GM21360 (cell line): ENCODE data around the gene THBS1.

ENCODE experiments used
- ATAC-seq: cut with Tn5 transposase; IDR thresholded peaks from one replicate; pipeline ENCODE4 v1.9.1; 2021; ENCODE audit warnings: mild to moderate bottlenecking, moderate library complexity; ENCODE audit not compliant: unreplicated experiment

Gene THBS1

GRCh38 chr15:39598958-39599845, 18.3 kb downstream of the THBS1 start:
- ATAC-seq = no peak

GRCh38 chr15:39599871-39600270, 19.0 kb downstream of the THBS1 start:
- ATAC-seq = no peak

DNA sequence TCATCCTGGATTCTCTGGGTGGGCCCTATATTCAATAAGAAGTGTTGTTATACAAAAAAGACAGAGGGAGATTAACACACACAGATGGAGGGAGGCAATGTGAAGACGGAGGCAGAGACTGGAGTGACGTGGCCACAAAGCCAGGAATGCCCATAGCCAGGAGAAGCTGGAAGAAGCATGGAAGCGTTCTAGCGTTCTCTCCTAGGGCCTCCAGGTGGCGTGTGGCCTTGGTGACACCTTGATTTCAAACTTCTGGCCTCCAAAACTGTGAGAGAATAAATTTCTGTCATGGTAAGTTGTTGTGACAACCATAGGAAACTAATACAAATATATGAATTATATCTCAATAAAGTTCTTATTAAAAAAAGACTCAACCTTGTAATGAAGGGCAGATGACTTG, 21.3 kb downstream of the THBS1 start:
- no peak for ATAC-seq

DNA sequence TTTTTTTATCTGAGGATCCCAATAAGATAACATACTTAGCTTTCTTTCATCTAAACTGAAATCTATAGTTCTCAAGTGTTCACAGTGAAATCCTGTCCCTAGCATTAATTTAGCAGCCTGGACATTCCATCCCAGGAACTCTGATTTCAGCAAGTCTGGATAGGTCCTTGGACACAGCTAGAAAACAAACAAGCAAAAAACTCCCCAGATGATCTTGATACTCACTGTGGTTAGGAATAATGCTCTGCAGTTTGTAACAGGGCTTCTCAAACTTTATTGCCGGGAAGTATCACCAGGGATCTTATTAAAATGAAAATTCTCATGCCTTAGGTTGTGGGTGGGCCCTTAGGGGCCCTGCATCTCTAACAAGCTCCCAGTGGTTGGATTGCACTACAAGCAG, 24.3 kb downstream of the THBS1 start:
- ATAC-seq = no peak

GRCh38 chr15:39608185-39609139, 27.6 kb downstream of the THBS1 start:
- ATAC-seq = no peak

GRCh38 chr15:39609166-39609916, 28.5 kb downstream of the THBS1 start:
- ATAC-seq = no peak

DNA sequence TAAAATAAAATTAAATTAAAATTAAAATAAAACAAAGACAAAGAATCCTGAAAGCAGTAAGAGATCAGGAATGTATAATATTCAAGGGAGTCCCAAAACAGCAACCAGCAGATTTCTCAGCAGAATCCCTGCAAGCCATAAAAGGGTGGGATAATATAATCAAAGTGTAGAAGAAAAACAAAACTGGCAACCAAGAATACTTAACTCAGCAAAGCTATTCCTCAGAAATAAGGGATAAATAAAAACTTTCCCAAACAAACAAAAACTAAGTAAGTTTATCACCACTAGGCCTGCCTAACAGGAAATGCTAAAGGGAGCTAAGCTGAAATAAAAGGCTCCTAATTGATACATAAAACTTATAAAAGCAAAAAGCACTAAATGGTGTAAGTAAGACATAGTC, 29.8 kb downstream of the THBS1 start:
- ATAC-seq = no peak

DNA sequence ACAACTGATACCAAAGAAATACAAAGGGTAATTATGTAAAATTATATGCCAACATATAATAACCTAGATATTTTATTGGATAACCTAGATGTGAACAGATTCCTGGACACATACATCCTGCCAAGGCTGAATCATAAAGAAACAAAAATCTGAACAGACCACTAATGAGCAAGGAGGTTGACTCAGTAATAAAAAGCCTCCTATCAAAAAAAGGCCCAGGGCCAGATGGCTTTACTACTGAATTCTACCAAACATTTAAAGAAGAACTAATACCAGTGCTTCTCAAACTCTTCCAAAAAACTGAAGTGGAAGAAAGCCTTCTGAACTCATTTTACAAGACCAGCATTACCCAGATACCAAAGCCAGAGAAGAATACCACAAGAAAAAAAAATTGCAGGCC, 32.4 kb downstream of the THBS1 start:
- ATAC-seq = no peak

- no peak for ATAC-seq
These were observed 33.0 kb downstream of the THBS1 start for GRCh38 chr15:39613861-39614260.

DNA sequence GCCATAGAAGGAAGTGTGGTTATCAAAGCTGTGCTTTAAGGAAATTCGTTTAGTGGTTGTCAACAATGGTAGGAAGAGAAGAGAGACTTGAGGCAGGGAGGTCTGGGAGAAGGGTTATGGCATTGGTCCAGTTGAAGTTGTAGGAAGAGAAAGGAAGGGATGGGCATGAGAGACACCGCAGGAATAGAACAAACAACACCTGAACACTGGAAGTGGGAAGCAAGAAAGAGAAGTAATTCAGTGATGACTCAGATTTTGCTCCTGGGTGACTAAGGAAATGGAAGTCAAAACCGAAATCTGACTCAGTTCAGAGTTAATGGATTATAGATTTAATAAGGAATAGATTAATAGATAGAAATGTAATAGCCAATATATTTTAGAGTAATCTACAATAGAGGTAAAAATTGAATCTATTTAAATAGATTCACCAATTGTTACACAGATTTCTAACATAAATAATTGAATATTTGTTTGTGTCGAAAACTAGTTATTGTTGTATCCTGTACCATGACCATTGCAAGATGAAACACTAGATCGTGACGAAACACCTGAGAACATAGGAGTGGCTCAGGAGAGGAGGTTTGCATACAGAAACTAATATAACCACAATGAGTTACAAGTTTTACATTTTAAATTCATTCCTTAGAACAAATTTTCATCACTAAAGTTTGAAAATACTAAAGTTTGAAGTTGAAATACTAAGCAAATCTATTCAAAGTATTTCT, 36.0 kb downstream of the THBS1 start:
- ATAC-seq = no peak

DNA sequence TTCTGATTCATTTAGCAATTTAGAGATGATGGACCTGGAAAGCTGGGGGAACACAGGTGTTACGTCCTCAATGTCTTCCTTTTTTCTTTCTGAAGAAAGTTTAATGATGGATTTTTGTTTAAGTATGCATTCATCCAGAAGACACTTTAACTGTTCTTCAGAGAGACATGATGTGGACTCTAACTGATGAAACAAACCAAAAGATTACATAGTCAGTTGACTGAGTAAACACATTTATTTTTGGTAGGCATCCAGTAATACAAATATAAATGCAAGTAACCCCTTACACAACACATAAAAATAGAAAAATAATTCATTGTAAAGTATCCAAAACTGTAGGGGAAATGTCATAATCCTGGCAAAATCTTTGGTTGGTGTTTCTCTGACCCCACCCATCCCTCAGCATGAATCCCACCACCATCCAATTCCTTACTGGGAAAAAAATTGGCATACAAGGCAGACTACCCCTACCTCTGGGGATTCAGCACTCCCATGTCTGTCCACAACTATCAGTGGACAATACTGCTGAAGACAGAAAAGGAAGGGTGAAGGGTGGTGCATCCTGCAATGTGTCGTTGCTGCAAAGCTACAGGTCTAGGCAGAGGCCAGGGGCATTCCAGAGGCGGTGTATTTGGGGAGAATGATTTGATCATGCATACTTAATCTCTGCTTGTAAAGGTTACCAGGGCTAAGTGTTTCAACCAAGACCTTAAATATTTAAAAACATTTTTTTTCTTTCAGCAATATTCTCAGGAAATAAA, 37.4 kb downstream of the THBS1 start:
- ATAC-seq = no peak

GRCh38 chr15:39621210-39621609, 40.3 kb downstream of the THBS1 start:
- ATAC-seq = no peak

DNA sequence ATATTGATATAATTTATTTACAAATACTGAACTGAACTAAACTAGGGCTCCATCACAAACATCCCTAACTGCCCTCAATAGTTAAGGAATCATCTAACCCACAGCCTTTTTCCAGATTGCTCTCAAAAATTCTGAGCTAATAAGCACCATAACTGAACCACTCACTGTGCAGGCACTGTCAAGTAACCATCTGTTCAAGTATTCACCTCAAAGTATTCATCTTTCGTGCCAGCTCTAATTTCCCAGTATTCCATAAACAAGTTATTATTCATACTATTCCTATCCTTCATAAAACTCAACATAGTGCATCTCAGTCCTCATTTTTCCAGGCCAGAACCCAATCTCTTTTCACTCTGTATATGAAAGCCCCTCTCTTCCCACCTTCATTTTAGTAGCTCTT, 41.1 kb downstream of the THBS1 start:
- no peak for ATAC-seq

GRCh38 chr15:39622660-39623516, 42.0 kb downstream of the THBS1 start:
- peak; percentile 7 for ATAC-seq

GRCh38 chr15:39623529-39623931, 42.7 kb downstream of the THBS1 start:
- ATAC-seq = peak; percentile 94

- no peak for ATAC-seq
These were observed 43.9 kb downstream of the THBS1 start for GRCh38 chr15:39624806-39625205.

GRCh38 chr15:39625451-39625850, 44.6 kb downstream of the THBS1 start:
- ATAC-seq = no peak

GRCh38 chr15:39625856-39626255, 45.0 kb downstream of the THBS1 start:
- no peak for ATAC-seq
